ENCODE data around the gene ZNF330. TPM values are rescaled to one million over a fixed set of nuclear protein-coding genes. Genes with fewer than 3 reads are reported as not detected.

Gene ZNF330
- total RNA-seq, 6 experiments from 2014 or later: 11.8 to 33.5 (median 26.0) TPM

GRCh38 chr4:141229408-141230101 is 8.9 kb downstream of the ZNF330 start:
- Histone ChIP-seq H3K27me3 (no peaks in the 10 kb centered on the region), H3K4me3 (no peak overlapping the region), H3K4me1 (no peaks in the 10 kb centered on the region), H3K36me3 (peaks cover 0 to 78% (median 29%) of the 10 kb centered on the region in 4 donors), H3K27ac (no peak overlapping the region), H3K9me3 (no peaks in the 10 kb centered on the region)
- no peak for TF ChIP-seq POLR2A (IDR thresholded peaks at IDR 0.05)
- TF ChIP-seq, protein P1, sequence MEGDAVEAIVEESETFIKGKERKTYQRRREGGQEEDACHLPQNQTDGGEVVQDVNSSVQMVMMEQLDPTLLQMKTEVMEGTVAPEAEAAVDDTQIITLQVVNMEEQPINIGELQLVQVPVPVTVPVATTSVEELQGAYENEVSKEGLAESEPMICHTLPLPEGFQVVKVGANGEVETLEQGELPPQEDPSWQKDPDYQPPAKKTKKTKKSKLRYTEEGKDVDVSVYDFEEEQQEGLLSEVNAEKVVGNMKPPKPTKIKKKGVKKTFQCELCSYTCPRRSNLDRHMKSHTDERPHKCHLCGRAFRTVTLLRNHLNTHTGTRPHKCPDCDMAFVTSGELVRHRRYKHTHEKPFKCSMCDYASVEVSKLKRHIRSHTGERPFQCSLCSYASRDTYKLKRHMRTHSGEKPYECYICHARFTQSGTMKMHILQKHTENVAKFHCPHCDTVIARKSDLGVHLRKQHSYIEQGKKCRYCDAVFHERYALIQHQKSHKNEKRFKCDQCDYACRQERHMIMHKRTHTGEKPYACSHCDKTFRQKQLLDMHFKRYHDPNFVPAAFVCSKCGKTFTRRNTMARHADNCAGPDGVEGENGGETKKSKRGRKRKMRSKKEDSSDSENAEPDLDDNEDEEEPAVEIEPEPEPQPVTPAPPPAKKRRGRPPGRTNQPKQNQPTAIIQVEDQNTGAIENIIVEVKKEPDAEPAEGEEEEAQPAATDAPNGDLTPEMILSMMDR (IDR thresholded peaks at IDR 0.05): no peak
- 96% methylated on average over 5 of the region's 5 CpGs for WGBS (ENCODE audit: insufficient coverage, low coverage, low lambda C conversion rate, missing lambda C conversion rate)
- DNase-seq (no peak), ATAC-seq (no peak)
- intact Hi-C loops (cut with DNase I): no loop called here

DNA sequence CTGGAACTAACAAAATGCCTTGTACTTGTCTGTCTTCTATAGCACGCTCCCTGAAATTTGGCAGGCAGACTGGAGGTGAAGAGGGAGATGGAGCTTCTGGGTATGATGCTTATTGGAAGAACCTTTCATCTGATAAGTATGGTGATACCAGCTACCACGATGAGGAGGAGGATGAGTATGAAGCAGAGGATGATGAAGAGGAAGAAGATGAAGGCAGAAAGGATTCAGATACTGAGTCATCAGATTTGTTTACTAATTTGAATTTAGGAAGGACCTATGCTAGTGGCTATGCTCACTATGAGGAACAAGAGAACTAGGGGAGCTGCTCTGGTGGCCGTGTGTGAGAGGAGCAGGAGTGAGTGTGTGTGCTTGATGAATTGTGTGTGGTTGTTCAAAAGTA is 13.0 kb downstream of the ZNF330 start:
- ATAC-seq: no peak
- no peak overlapping the region for H3K27ac ChIP-seq
- DNase-seq: no peak
- WGBS (ENCODE audit: insufficient coverage, low coverage, low lambda C conversion rate, missing lambda C conversion rate): 87% methylated on average over 3 of the region's 3 CpGs
- no peaks in the 10 kb centered on the region for H3K9me3 ChIP-seq
- H3K4me3 ChIP-seq: no peak overlapping the region
- intact Hi-C loops (cut with DNase I): no loop called here
- H3K27me3 ChIP-seq: no peaks in the 10 kb centered on the region
- TF ChIP-seq POLR2A (IDR thresholded peaks at IDR 0.05): no peak
- TF ChIP-seq, protein P1 (IDR thresholded peaks at IDR 0.05): no peak
- H3K36me3 ChIP-seq: peaks cover 0 to 66% (median 28%) of the 10 kb centered on the region in 4 donors
- H3K4me1 ChIP-seq: no peaks in the 10 kb centered on the region

DNA sequence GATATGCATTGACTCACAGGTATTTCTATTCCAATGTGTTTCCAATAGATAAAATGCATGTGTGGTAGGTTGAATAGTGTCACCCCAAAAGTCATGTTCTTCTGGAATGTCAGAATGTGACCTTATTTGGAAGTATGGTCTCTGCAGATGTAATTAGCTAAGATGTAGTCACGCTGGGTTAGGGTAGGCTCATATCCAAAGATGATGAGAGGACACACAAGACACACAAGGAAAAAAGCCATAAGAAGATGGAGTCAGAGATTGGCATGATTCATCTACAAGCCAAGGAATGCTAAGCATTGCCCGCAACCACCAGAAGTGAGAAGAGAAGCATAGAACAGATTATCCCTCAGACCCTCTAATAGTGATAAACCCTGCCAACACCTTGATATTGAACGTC is 17.5 kb downstream of the ZNF330 start:
- intact Hi-C loops (cut with DNase I): no loop called here

DNA sequence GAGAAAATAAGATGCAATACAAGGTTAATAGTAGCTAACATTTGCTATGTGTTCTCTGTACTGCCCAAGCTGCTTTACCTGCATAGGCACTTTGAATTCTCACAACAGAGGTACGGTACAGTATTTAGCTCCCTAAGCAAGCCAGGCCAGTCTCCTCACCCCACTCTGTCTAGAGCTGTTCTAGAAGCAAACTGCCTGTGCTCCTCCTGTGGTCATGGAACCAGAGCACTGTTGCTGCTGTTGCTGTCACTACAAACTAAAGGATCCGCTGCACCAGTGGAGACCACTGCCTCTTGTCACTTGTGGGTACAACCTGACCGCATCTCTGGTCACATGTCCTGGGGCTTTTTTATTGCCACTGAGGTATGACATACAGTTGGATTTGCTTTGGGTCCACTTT is 19.6 kb downstream of the ZNF330 start:
- DNase-seq (no peak), ATAC-seq (no peak)
- TF ChIP-seq, protein P1 (IDR thresholded peaks at IDR 0.05): no peak
- TF ChIP-seq POLR2A (IDR thresholded peaks at IDR 0.05): no peak
- Histone ChIP-seq H3K27me3 (no peaks in the 10 kb centered on the region), H3K4me3 (no peak overlapping the region), H3K27ac (no peak overlapping the region), H3K4me1 (no peaks in the 10 kb centered on the region), H3K36me3 (peaks cover 0 to 3% (median 0%) of the 10 kb centered on the region in 4 donors), H3K9me3 (no peaks in the 10 kb centered on the region)
- intact Hi-C loops (cut with DNase I): no loop called here
- WGBS (ENCODE audit: insufficient coverage, low coverage, low lambda C conversion rate, missing lambda C conversion rate): 100% methylated on average over 1 of the region's 3 CpGs

More for the DNA sequence above, 17.5 kb downstream of the ZNF330 start:
- Histone ChIP-seq H3K27me3 (no peaks in the 10 kb centered on the region), H3K27ac (no peak overlapping the region), H3K4me3 (no peak overlapping the region), H3K36me3 (peaks cover 0 to 22% (median 11%) of the 10 kb centered on the region in 4 donors), H3K9me3 (no peaks in the 10 kb centered on the region), H3K4me1 (no peaks in the 10 kb centered on the region)
- WGBS (ENCODE audit: insufficient coverage, low coverage, low lambda C conversion rate, missing lambda C conversion rate): 48% methylated on average over 3 of the region's 3 CpGs
- DNase-seq (no peak), ATAC-seq (no peak)
- TF ChIP-seq, protein P1 (IDR thresholded peaks at IDR 0.05): no peak
- TF ChIP-seq POLR2A (IDR thresholded peaks at IDR 0.05): no peak

Measured in right lobe of liver (tissue), 6 donors.